Caco-2 (cell line): Measurements from ENCODE around the gene CD300H. TPM values are rescaled to one million over a fixed set of nuclear protein-coding genes. Genes with fewer than 3 reads are reported as not detected.

Experiments used
- BruUV-seq: library from RNA; stranded (reverse); fragments of 400-500 nt; replicated peaks from 2 replicates; lab custom pipeline; 2021; lab: Mats Ljungman, UMichigan
- CTCF ChIA-PET: fragments of 300-600 bp; sonication (Branson Sonifier 250); formaldehyde crosslinking; loops from one replicate; lab custom pipeline; 2022; ENCODE audit warnings: antibody characterized with exemption; lab: Charles Lee
- POLR2A ChIA-PET: fragments of 300-600 bp; sonication (Branson Sonifier 250); formaldehyde crosslinking; loops from one replicate; lab custom pipeline; 2022; ENCODE audit warnings: antibody characterized with exemption; lab: Charles Lee
- DNase-seq, 2 experiments: peaks; one replicate each; pipeline versions ENCODE4 v3.0.0 to v3.0.0-alpha.2; 2020 to 2022
- H3K27me3 ChIP-seq: replicated peaks from 2 replicates; pipeline ENCODE4 v1.6.0; 2011; ENCODE audit warnings: low read length; ENCODE audit not compliant: control insufficient read depth, insufficient read depth
- H3K36me3 ChIP-seq: 2 replicates; pipeline ENCODE4 v1.5.1; 2011; ENCODE audit warnings: low read length; ENCODE audit not compliant: control insufficient read depth, insufficient read depth
- H3K4me1 ChIP-seq: fragments of 250-450 bp; sonication (Bioruptor Pico); 2 replicates; pipeline ENCODE4 v1.5.1; 2020; ENCODE audit warnings: mild to moderate bottlenecking
- H3K4me3 ChIP-seq: 2 replicates; pipeline ENCODE4 v1.5.1; 2011; ENCODE audit warnings: low read depth, mild to moderate bottlenecking, control low read depth, low read length
- H3K9me3 ChIP-seq: fragments of 250-450 bp; sonication (Bioruptor Pico); 2 replicates; pipeline ENCODE4 v1.5.1; 2020; ENCODE audit warnings: mild to moderate bottlenecking, moderate library complexity
- H3K27ac Mint-ChIP-seq: one replicate; pipeline ENCODE4 v1.8.0; 2022; ENCODE audit warnings: mixed read lengths; ENCODE audit not compliant: unreplicated experiment
- H3K27me3 Mint-ChIP-seq: one replicate; pipeline ENCODE4 v1.8.0; 2022; ENCODE audit warnings: mixed read lengths; ENCODE audit not compliant: insufficient read depth, unreplicated experiment
- H3K36me3 Mint-ChIP-seq: one replicate; pipeline ENCODE4 v1.8.0; 2022; ENCODE audit warnings: mild to moderate bottlenecking, mixed read lengths; ENCODE audit not compliant: insufficient read depth, unreplicated experiment
- H3K4me1 Mint-ChIP-seq: one replicate; pipeline ENCODE4 v1.8.0; 2022; ENCODE audit warnings: low read depth, mixed read lengths; ENCODE audit not compliant: unreplicated experiment
- H3K4me3 Mint-ChIP-seq: one replicate; pipeline ENCODE4 v1.8.0; 2022; ENCODE audit warnings: mild to moderate bottlenecking, moderate library complexity, mixed read lengths; ENCODE audit not compliant: unreplicated experiment
- H3K9me3 Mint-ChIP-seq: one replicate; pipeline ENCODE4 v1.8.0; 2022; ENCODE audit warnings: mixed read lengths; ENCODE audit not compliant: unreplicated experiment
- intact Hi-C: fragments of 100-400 bp; cut with micrococcal nuclease; formaldehyde crosslinking; loops from one replicate; pipeline ENCODE4 v1.10.0; 2022; ENCODE audit not compliant: unreplicated experiment
- total RNA-seq: library from RNA; stranded (reverse); gene quantifications from 2 replicates; pipeline ENCODE4 v1.2.3, GENCODE V29; 2022
- TF ChIP-seq, protein P1 (sequence below), 2 experiments: fragments of 200-600 bp in 1 of 2; IDR thresholded peaks; 1 replicate in 1 of 2; 2 replicates in 1 of 2; pipeline versions ENCODE4 v1.5.1 to v1.8.0; 2011 to 2022; ENCODE audit warnings: antibody characterized with exemption in 1 of 2, control low read depth in 1 of 2, inconsistent platforms in 1 of 2, low read depth in 1 of 2, low read length in 1 of 2, mild to moderate bottlenecking in 1 of 2, moderate library complexity in 1 of 2; ENCODE audit not compliant: insufficient read depth in 1 of 2, severe bottlenecking in 1 of 2, unreplicated experiment in 1 of 2

The CD300H gene
- total RNA-seq, 1 experiment from 2014 or later = not detected

DNA sequence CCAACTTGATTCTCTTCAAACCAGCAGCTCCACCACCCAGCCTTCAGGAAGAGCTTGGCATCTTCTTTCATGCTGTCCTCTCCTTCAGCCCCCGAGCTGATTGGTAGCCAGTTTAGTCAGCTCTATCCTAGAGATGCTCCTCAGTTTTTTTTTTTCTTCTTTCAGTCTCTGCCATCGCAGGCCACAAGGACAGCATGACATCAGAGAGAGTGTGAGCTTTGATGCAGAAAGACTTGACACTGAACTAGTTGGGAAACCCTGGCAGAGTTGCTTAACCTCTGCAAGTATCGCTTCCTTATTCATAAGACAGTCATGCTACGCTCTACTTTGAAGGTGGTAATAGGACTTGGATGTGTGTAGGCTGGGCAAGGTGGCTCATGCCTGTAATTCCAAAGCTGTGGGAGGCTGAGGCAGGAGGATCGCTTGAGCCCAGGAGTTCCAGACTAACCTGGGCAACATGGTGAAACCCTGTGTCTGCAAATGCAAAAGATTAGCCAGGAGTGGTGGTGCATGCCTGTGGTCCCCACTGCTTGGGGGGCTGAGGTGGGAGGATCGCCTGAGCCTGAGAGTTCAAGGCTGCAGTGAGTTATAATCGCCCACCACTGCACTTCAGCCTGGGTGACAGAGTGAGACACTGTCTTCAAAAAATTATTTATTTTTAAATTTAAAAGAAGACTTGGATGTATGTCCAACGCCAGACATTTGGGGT, 38.7 kb downstream of the CD300H start:
- DNase-seq = no peak
- Histone ChIP-seq H3K9me3 (no peaks in the 10 kb centered on the region), H3K36me3 (no peaks in the 10 kb centered on the region), H3K4me1 (no peaks in the 10 kb centered on the region), H3K27me3 (0 out of 2 replicates have a peak, but pooled peaks cover 1% of the 10 kb centered on the region), H3K4me3 (no peak overlapping the region)
- H3K4me1 Mint-ChIP-seq = no peaks in the 10 kb centered on the region
- POLR2A ChIA-PET = no interaction called here
- H3K27me3 Mint-ChIP-seq = peaks cover 32% of the 10 kb centered on the region
- intact Hi-C loops = no loop called here
- TF ChIP-seq, protein P1, sequence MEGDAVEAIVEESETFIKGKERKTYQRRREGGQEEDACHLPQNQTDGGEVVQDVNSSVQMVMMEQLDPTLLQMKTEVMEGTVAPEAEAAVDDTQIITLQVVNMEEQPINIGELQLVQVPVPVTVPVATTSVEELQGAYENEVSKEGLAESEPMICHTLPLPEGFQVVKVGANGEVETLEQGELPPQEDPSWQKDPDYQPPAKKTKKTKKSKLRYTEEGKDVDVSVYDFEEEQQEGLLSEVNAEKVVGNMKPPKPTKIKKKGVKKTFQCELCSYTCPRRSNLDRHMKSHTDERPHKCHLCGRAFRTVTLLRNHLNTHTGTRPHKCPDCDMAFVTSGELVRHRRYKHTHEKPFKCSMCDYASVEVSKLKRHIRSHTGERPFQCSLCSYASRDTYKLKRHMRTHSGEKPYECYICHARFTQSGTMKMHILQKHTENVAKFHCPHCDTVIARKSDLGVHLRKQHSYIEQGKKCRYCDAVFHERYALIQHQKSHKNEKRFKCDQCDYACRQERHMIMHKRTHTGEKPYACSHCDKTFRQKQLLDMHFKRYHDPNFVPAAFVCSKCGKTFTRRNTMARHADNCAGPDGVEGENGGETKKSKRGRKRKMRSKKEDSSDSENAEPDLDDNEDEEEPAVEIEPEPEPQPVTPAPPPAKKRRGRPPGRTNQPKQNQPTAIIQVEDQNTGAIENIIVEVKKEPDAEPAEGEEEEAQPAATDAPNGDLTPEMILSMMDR (IDR thresholded peaks at IDR 0.05; ENCODE audit: insufficient read depth in 1 of 2, low read depth in 1 of 2, low read length in 1 of 2, severe bottlenecking in 1 of 2, unreplicated experiment in 1 of 2) = no peak
- CTCF ChIA-PET = interaction anchor here (1.2 kb wide), 1 partner anchor 155 kb away, joined by 6 read pairs; no protein-coding TSS in a partner anchor
- no peak overlapping the region for H3K4me3 Mint-ChIP-seq
- no TSS peak for BruUV-seq
- H3K27ac Mint-ChIP-seq = no peak overlapping the region
- no peaks in the 10 kb centered on the region for H3K9me3 Mint-ChIP-seq
- H3K36me3 Mint-ChIP-seq = no peaks in the 10 kb centered on the region

DNA sequence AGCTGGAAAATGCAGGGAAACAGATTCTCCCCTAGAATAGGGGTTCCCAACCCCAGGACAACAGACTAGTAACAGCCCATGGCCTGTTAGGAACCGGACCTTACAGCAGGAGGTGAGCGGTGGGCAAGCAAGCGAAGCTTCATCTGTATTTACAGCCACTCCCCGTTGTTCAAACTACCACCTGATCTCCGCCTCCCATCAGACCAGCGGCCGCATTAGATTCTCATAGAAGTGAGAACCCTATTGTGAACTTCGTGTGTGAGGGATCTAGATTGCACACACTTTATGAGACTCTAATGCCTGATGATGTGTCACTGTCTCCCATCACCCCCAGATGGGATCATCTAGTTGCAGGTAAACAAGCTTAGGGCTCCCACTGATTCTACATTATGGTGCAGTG, 39.6 kb downstream of the CD300H start:
- Histone ChIP-seq H3K4me1 (no peaks in the 10 kb centered on the region), H3K27me3 (0 out of 2 replicates have a peak, but pooled peaks cover 1% of the 10 kb centered on the region), H3K9me3 (no peaks in the 10 kb centered on the region), H3K36me3 (no peaks in the 10 kb centered on the region), H3K4me3 (no peak overlapping the region)
- H3K4me3 Mint-ChIP-seq = no peak overlapping the region
- H3K9me3 Mint-ChIP-seq = no peaks in the 10 kb centered on the region
- no peaks in the 10 kb centered on the region for H3K36me3 Mint-ChIP-seq
- BruUV-seq = no TSS peak
- H3K27me3 Mint-ChIP-seq = peaks cover 38% of the 10 kb centered on the region
- H3K27ac Mint-ChIP-seq = no peak overlapping the region
- no peaks in the 10 kb centered on the region for H3K4me1 Mint-ChIP-seq
- POLR2A ChIA-PET = no interaction called here
- CTCF ChIA-PET = interaction anchor here (1.2 kb wide), 1 partner anchor 155 kb away, joined by 6 read pairs; no protein-coding TSS in a partner anchor
- no peak for DNase-seq
- TF ChIP-seq, protein P1 (IDR thresholded peaks at IDR 0.05; ENCODE audit: insufficient read depth in 1 of 2, low read depth in 1 of 2, low read length in 1 of 2, severe bottlenecking in 1 of 2, unreplicated experiment in 1 of 2) = no peak
- intact Hi-C loops = no loop called here

- TF ChIP-seq, protein P1 (IDR thresholded peaks at IDR 0.05; ENCODE audit: insufficient read depth in 1 of 2, low read depth in 1 of 2, low read length in 1 of 2, severe bottlenecking in 1 of 2, unreplicated experiment in 1 of 2) = no peak
- Mint-ChIP-seq H3K27me3 (peaks cover 38% of the 10 kb centered on the region), H3K9me3 (no peaks in the 10 kb centered on the region), H3K27ac (no peak overlapping the region), H3K36me3 (no peaks in the 10 kb centered on the region), H3K4me3 (no peak overlapping the region), H3K4me1 (no peaks in the 10 kb centered on the region)
- no peaks in the 10 kb centered on the region for H3K36me3 ChIP-seq
- no peaks in the 10 kb centered on the region for H3K9me3 ChIP-seq
- no peaks in the 10 kb centered on the region for H3K4me1 ChIP-seq
- DNase-seq = no peak
- CTCF ChIA-PET = no interaction called here
- BruUV-seq = no TSS peak
- no peak overlapping the region for H3K4me3 ChIP-seq
- 0 out of 2 replicates have a peak, but pooled peaks cover 1% of the 10 kb centered on the region for H3K27me3 ChIP-seq
- intact Hi-C loops = no loop called here
- POLR2A ChIA-PET = no interaction called here
Observed at GRCh38 chr17:74527081-74527480, 40.2 kb downstream of the CD300H start.
